H9 (cell line): ENCODE data around the gene ZCCHC4. TPM values are rescaled to one million over a fixed set of nuclear protein-coding genes. Genes with fewer than 3 reads are reported as not detected.

Experiments
- DNase-seq: peaks from one replicate; pipeline ENCODE4 v3.0.0-alpha.2; 2017
- H2AFZ ChIP-seq: one replicate; pipeline ENCODE4 v1.6.1; 2013; ENCODE audit warnings: mild to moderate bottlenecking, low read length, control low read depth, moderate library complexity
- H2AK5ac ChIP-seq: 2 replicates; pipeline ENCODE4 v1.6.1; 2013; ENCODE audit warnings: low read length, control low read depth, mixed read lengths; ENCODE audit not compliant: insufficient read length
- H2BK120ac ChIP-seq: one replicate; pipeline ENCODE4 v1.6.1; 2013; ENCODE audit warnings: low read depth, mild to moderate bottlenecking, low read length, control low read depth, inconsistent platforms; ENCODE audit not compliant: poor library complexity, severe bottlenecking
- H2BK12ac ChIP-seq: 2 replicates; pipeline ENCODE4 v1.6.1; 2013; ENCODE audit warnings: low read length, control low read depth, mixed read lengths, low read depth; ENCODE audit not compliant: insufficient read length
- H2BK15ac ChIP-seq: 2 replicates; pipeline ENCODE4 v1.6.1; 2013; ENCODE audit warnings: low read depth, low read length, control low read depth
- H2BK20ac ChIP-seq: one replicate; pipeline ENCODE4 v1.6.1; 2013; ENCODE audit warnings: low read depth, mild to moderate bottlenecking, low read length, control low read depth, inconsistent platforms; ENCODE audit not compliant: poor library complexity, severe bottlenecking
- H2BK5ac ChIP-seq: 2 replicates; pipeline ENCODE4 v1.6.1; 2013; ENCODE audit warnings: low read length, control low read depth, mixed read lengths; ENCODE audit not compliant: insufficient read length
- H3K14ac ChIP-seq: 2 replicates; pipeline ENCODE4 v1.6.1; 2013; ENCODE audit warnings: low read length, control low read depth; ENCODE audit not compliant: insufficient read depth
- H3K18ac ChIP-seq: 2 replicates; pipeline ENCODE4 v1.6.1; 2013; ENCODE audit warnings: low read depth, mild to moderate bottlenecking, mixed read lengths, low read length, control low read depth; ENCODE audit not compliant: insufficient read length
- H3K23ac ChIP-seq: 2 replicates; pipeline ENCODE4 v1.6.1; 2013; ENCODE audit warnings: low read length, control low read depth, mixed read lengths, low read depth; ENCODE audit not compliant: insufficient read length
- H3K23me2 ChIP-seq: 2 replicates; pipeline ENCODE4 v1.6.1; 2013; ENCODE audit warnings: low read depth, mild to moderate bottlenecking, mixed read lengths, low read length, control low read depth; ENCODE audit not compliant: insufficient read length, poor library complexity, severe bottlenecking
- H3K27ac ChIP-seq: 2 replicates; pipeline ENCODE4 v1.5.1; 2013; ENCODE audit warnings: low read length, control low read depth, mixed read lengths, low read depth; ENCODE audit not compliant: insufficient read length
- H3K27me3 ChIP-seq: 2 replicates; pipeline ENCODE4 v1.6.1; 2013; ENCODE audit warnings: low read length, control low read depth, inconsistent platforms; ENCODE audit not compliant: insufficient read depth
- H3K4ac ChIP-seq: 2 replicates; pipeline ENCODE4 v1.6.1; 2013; ENCODE audit warnings: low read depth, mild to moderate bottlenecking, control low read depth, inconsistent platforms, low read length, moderate library complexity
- H3K4me1 ChIP-seq: 2 replicates; pipeline ENCODE4 v1.6.1; 2013; ENCODE audit warnings: low read length, control low read depth, inconsistent platforms; ENCODE audit not compliant: insufficient read depth
- H3K4me2 ChIP-seq: 2 replicates; pipeline ENCODE4 v1.6.1; 2013; ENCODE audit warnings: low read length, control low read depth, mixed read lengths; ENCODE audit not compliant: insufficient read length, insufficient read depth
- H3K56ac ChIP-seq: 2 replicates; pipeline ENCODE4 v1.6.1; 2013; ENCODE audit warnings: low read depth, mild to moderate bottlenecking, mixed read lengths, low read length, control low read depth; ENCODE audit not compliant: insufficient read length
- H3K79me1 ChIP-seq: 2 replicates; pipeline ENCODE4 v1.6.1; 2013; ENCODE audit warnings: low read depth, mild to moderate bottlenecking, moderate library complexity, low read length, control low read depth, inconsistent platforms; ENCODE audit not compliant: insufficient read depth, poor library complexity, severe bottlenecking
- H3K79me2 ChIP-seq: 2 replicates; pipeline ENCODE4 v1.6.1; 2013; ENCODE audit warnings: low read length, control low read depth, inconsistent platforms; ENCODE audit not compliant: insufficient read depth
- H3K9ac ChIP-seq: 2 replicates; pipeline ENCODE4 v1.6.1; 2013; ENCODE audit warnings: low read length, control low read depth, mixed read lengths; ENCODE audit not compliant: insufficient read length; ENCODE audit errors: extremely low read depth
- H3K9me3 ChIP-seq: one replicate; pipeline ENCODE4 v1.6.1; 2013; ENCODE audit warnings: low read depth, low read length, inconsistent platforms; ENCODE audit not compliant: control insufficient read depth
- H3T11ph ChIP-seq: one replicate; pipeline ENCODE4 v1.6.1; 2013; ENCODE audit warnings: mild to moderate bottlenecking, low read length, control low read depth, inconsistent platforms
- H4K20me1 ChIP-seq: one replicate; pipeline ENCODE4 v1.6.1; 2013; ENCODE audit not compliant: control insufficient read depth, insufficient read length, insufficient read depth
- H4K5ac ChIP-seq: 2 replicates; pipeline ENCODE4 v1.6.1; 2013; ENCODE audit warnings: low read depth, mild to moderate bottlenecking, mixed read lengths, low read length, control low read depth; ENCODE audit not compliant: insufficient read length
- H4K8ac ChIP-seq: replicated peaks from 2 replicates; pipeline ENCODE4 v1.6.1; 2013; ENCODE audit warnings: low read length, control low read depth, mixed read lengths, low read depth; ENCODE audit not compliant: insufficient read length
- H4K91ac ChIP-seq: 2 replicates; pipeline ENCODE4 v1.6.1; 2013; ENCODE audit warnings: low read depth, mild to moderate bottlenecking, moderate library complexity, mixed read lengths, low read length, control low read depth; ENCODE audit not compliant: insufficient read length
- H3K27ac Mint-ChIP-seq, 3 experiments: 2 replicates in 2 of 3; 3 replicates in 1 of 3; pipeline ENCODE4 v1.8.0; 2020 to 2021; ENCODE audit warnings: mixed read lengths in 3 of 3, mild to moderate bottlenecking in 1 of 3, moderate library complexity in 1 of 3
- H3K27me3 Mint-ChIP-seq: 2 replicates; pipeline ENCODE4 v1.8.0; 2021; ENCODE audit warnings: low read depth, mild to moderate bottlenecking, moderate library complexity, mixed read lengths
- H3K36me3 Mint-ChIP-seq, 3 experiments: 2 replicates in 2 of 3; 3 replicates in 1 of 3; pipeline ENCODE4 v1.8.0; 2020 to 2021; ENCODE audit warnings: low read depth in 3 of 3, mixed read lengths in 3 of 3; ENCODE audit not compliant: insufficient read depth in 1 of 3
- H3K4me1 Mint-ChIP-seq, 2 experiments: 2 replicates each; pipeline ENCODE4 v1.8.0; 2020; ENCODE audit warnings: mixed read lengths in 2 of 2
- H3K4me3 Mint-ChIP-seq, 2 experiments: 2 replicates in 1 of 2; 3 replicates in 1 of 2; pipeline ENCODE4 v1.8.0; 2020 to 2021; ENCODE audit warnings: mild to moderate bottlenecking in 2 of 2, mixed read lengths in 2 of 2, moderate library complexity in 1 of 2
- H3K9me3 Mint-ChIP-seq, 2 experiments: 2 replicates in 1 of 2; 3 replicates in 1 of 2; pipeline ENCODE4 v1.8.0; 2020; ENCODE audit warnings: mild to moderate bottlenecking in 2 of 2, mixed read lengths in 2 of 2, moderate library complexity in 1 of 2
- WGBS: extraction: QIAGEN DNeasy Blood & Tissue Kit; methylation state at CpG from one replicate; pipeline ENCODE4 v1.1.7; 2013; ENCODE audit warnings: missing lambda C conversion rate, low lambda C conversion rate, mixed read lengths; ENCODE audit not compliant: insufficient read length; ENCODE audit errors: extremely low coverage; 5-methylcytosine and 5-hydroxymethylcytosine counted together
- total RNA-seq: library from RNA; stranded (reverse); gene quantifications from 2 replicates; pipeline ENCODE4 v1.2.1, GENCODE V29; 2021
- TF ChIP-seq, protein P1 (sequence below): fragments of 200-600 bp; sonication (generic); conservative IDR thresholded peaks from 3 replicates; pipeline ENCODE4 v1.8.0; 2021; ENCODE audit warnings: antibody characterized with exemption, mild to moderate bottlenecking

Gene ZCCHC4
- total RNA-seq, 1 experiment from 2014 or later: 6.8 TPM

DNA sequence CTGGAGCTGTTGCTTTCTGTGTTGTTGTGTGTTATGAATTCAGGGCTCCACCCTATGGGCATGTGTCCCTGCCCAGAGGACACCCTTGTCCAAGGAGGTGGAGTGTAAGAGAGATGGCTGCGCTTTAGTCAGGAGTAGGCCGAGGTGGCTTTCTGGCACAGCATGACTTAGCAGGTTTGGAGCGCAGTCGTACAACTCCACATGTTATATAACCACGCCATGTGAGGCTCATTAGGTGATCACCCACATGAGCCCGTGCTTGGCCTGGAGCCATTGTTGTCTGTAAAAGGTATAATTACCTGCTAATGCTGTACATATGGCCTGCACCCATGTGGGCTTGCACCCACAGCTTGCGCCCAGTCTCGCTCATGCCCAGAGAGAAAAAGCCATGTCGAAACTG is 48.7 kb downstream of the ZCCHC4 start:
- no peak overlapping the region for H3K27ac Mint-ChIP-seq
- Histone ChIP-seq H3K79me2 (no peaks in the 10 kb centered on the region), H3K14ac (no peak overlapping the region), H3K27me3 (no peaks in the 10 kb centered on the region), H4K91ac (no peak overlapping the region), H2BK120ac (no peak overlapping the region), H3K23me2 (no peaks in the 10 kb centered on the region), H4K5ac (no peak overlapping the region), H3K27ac (no peak overlapping the region), H3T11ph (no peak overlapping the region), H3K4ac (no peak overlapping the region), H4K20me1 (no peaks in the 10 kb centered on the region), H2AK5ac (no peak overlapping the region), H3K9me3 (no peaks in the 10 kb centered on the region), H2AFZ (no peak overlapping the region), H3K4me1 (no peaks in the 10 kb centered on the region), H3K56ac (no peak overlapping the region), H3K9ac (no peak overlapping the region), H3K79me1 (no peaks in the 10 kb centered on the region), H3K4me2 (no peak overlapping the region), H2BK12ac (no peak overlapping the region), H2BK20ac (no peak overlapping the region), H3K18ac (no peak overlapping the region), H4K8ac (no peak overlapping the region), H3K23ac (no peak overlapping the region), H2BK15ac (no peak overlapping the region), H2BK5ac (no peak overlapping the region)
- no peaks in the 10 kb centered on the region for H3K4me1 Mint-ChIP-seq
- TF ChIP-seq, protein P1, sequence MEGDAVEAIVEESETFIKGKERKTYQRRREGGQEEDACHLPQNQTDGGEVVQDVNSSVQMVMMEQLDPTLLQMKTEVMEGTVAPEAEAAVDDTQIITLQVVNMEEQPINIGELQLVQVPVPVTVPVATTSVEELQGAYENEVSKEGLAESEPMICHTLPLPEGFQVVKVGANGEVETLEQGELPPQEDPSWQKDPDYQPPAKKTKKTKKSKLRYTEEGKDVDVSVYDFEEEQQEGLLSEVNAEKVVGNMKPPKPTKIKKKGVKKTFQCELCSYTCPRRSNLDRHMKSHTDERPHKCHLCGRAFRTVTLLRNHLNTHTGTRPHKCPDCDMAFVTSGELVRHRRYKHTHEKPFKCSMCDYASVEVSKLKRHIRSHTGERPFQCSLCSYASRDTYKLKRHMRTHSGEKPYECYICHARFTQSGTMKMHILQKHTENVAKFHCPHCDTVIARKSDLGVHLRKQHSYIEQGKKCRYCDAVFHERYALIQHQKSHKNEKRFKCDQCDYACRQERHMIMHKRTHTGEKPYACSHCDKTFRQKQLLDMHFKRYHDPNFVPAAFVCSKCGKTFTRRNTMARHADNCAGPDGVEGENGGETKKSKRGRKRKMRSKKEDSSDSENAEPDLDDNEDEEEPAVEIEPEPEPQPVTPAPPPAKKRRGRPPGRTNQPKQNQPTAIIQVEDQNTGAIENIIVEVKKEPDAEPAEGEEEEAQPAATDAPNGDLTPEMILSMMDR: no peak
- H3K9me3 Mint-ChIP-seq: peaks cover 13 to 14% of the 10 kb centered on the region in 2 experiments
- no peaks in the 10 kb centered on the region for H3K27me3 Mint-ChIP-seq
- peaks cover 21 to 31% (median 28%) of the 10 kb centered on the region in 3 experiments; a peak in 6 of 7 replicates for H3K36me3 Mint-ChIP-seq
- no CpG with 5 or more reads among the region's 9 CpGs for WGBS
- DNase-seq: no peak
- no peak overlapping the region for H3K4me3 Mint-ChIP-seq
